ENCODE results near the gene IGF2BP3.

GRCh38 chr7:23477157-23477499 lies 6.8 kb upstream of the IGF2BP3 start:
- no peak for TF ChIP-seq EZH2 (IDR thresholded peaks at IDR 0.05; ENCODE audit: low read depth)
- TF ChIP-seq CTCF (conservative IDR thresholded peaks at IDR 0.05), result no peak

Data from PC-9 (cell line).